HepG2 (cell line): ENCODE data around the gene TMEM108. TPM values are rescaled to one million over a fixed set of nuclear protein-coding genes. Genes with fewer than 3 reads are reported as not detected.
A peak's percentile ranks its signal among the peaks of the same experiment; 100 is the strongest.

ENCODE experiments used
- ATAC-seq: fragments of 200-7000 bp; cut with Tn5 transposase; 3 replicates; pipeline ENCODE4 v1.9.1; 2020; ENCODE audit warnings: mild to moderate bottlenecking, moderate library complexity
- BruUV-seq: library from RNA; stranded (reverse); fragments of 400-500 nt; replicated peaks from 2 replicates; lab custom pipeline; 2021; lab: Mats Ljungman, UMichigan
- CTCF ChIA-PET: fragments of 300-600 bp; formaldehyde crosslinking; extraction: SDS; loops from one replicate; lab custom pipeline; 2021; ENCODE audit warnings: low total read pairs, inconsistent platforms, low intra/inter-chr PET ratio; lab: Yijun Ruan, JAX
- POLR2A ChIA-PET: fragments of 350-600 bp; sonication (Branson Sonifier 250); formaldehyde crosslinking; loops from one replicate; lab custom pipeline; 2020; ENCODE audit warnings: antibody characterized with exemption, inconsistent platforms; lab: Yijun Ruan, JAX
- DNase-seq: peaks from one replicate; pipeline ENCODE4 v3.0.0-alpha.2; 2015; ENCODE audit warnings: low spot score
- FAIRE-seq: peaks from 3 replicates; lab custom pipeline; 2011; peaks lifted over from hg19 to GRCh38; lab: Jason Lieb, UNC
- H2AFZ ChIP-seq: one replicate; pipeline ENCODE4 v1.6.1; 2011; ENCODE audit warnings: low read length, inconsistent platforms
- H3K27ac ChIP-seq: fragments of 300-600 bp; 3 replicates; pipeline ENCODE4 v1.8.0; 2011; ENCODE audit warnings: mixed run types, mild to moderate bottlenecking, mixed read lengths, low read length, inconsistent platforms; ENCODE audit not compliant: insufficient read depth; ENCODE audit errors: extremely low read length
- H3K27me3 ChIP-seq, 2 experiments: fragments of 200-600 bp in 1 of 2; 2 replicates in 1 of 2; 3 replicates in 1 of 2; pipeline versions ENCODE4 v1.6.0 to v1.8.0; 2011; ENCODE audit warnings: low read length in 2 of 2, mild to moderate bottlenecking in 2 of 2, moderate library complexity in 2 of 2, inconsistent platforms in 1 of 2; ENCODE audit not compliant: insufficient read depth in 2 of 2, control insufficient read depth in 1 of 2
- H3K36me3 ChIP-seq, 2 experiments: fragments of 200-600 bp in 1 of 2; replicated peaks in 1 of 2; 2 replicates in 1 of 2; 3 replicates in 1 of 2; pipeline versions ENCODE4 v1.5.1 to v1.8.0; 2011; ENCODE audit warnings: low read length in 2 of 2, inconsistent platforms in 1 of 2; ENCODE audit not compliant: insufficient read depth in 2 of 2, control insufficient read depth in 1 of 2
- H3K4me1 ChIP-seq: 2 replicates; pipeline ENCODE4 v1.5.1; 2012; ENCODE audit warnings: low read length, inconsistent platforms; ENCODE audit not compliant: insufficient read depth
- H3K4me2 ChIP-seq: 2 replicates; pipeline ENCODE4 v1.6.0; 2011; ENCODE audit warnings: low read depth, low read length, inconsistent platforms
- H3K4me3 ChIP-seq, 3 experiments: fragments of 200-600 bp in 1 of 3; sonication (generic), shearing (Covaris generic) in 1 of 3; replicated peaks in 1 of 3; 2 replicates each; pipeline ENCODE4 v1.5.1; 2011 to 2016; ENCODE audit warnings: low read length in 3 of 3, inconsistent platforms in 2 of 3, low read depth in 2 of 3, mild to moderate bottlenecking in 2 of 3, control low read depth in 1 of 3, mixed read lengths in 1 of 3; ENCODE audit not compliant: insufficient read depth in 1 of 3
- H3K79me2 ChIP-seq: one replicate; pipeline ENCODE4 v1.6.1; 2011; ENCODE audit warnings: low read length, inconsistent platforms; ENCODE audit not compliant: insufficient read depth
- H3K9ac ChIP-seq: 2 replicates; pipeline ENCODE4 v1.6.0; 2011; ENCODE audit warnings: mild to moderate bottlenecking, low read depth, low read length, inconsistent platforms; ENCODE audit not compliant: insufficient read depth
- H3K9me3 ChIP-seq: 2 replicates; pipeline ENCODE4 v1.5.1; 2012; ENCODE audit warnings: mild to moderate bottlenecking, low read length
- H4K20me1 ChIP-seq: 2 replicates; pipeline ENCODE4 v1.6.0; 2011; ENCODE audit warnings: inconsistent platforms, mild to moderate bottlenecking, low read length, moderate library complexity; ENCODE audit not compliant: insufficient read depth
- ARID2 ChIP-seq: sonication (generic); formaldehyde crosslinking; IDR thresholded peaks from 2 replicates; pipeline ENCODE4 v1.8.1; 2022; ENCODE audit warnings: mild to moderate bottlenecking, missing genetic modification reagents, borderline replicate concordance
- ATAD3A ChIP-seq: sonication (generic); formaldehyde crosslinking; IDR thresholded peaks from 2 replicates; pipeline ENCODE4 v1.4.0; 2020; ENCODE audit warnings: missing genetic modification reagents
- ATRX ChIP-seq: sonication (generic); formaldehyde crosslinking; IDR thresholded peaks from 2 replicates; pipeline ENCODE4 v1.4.0; 2020; ENCODE audit warnings: missing genetic modification reagents, borderline replicate concordance
- CSRNP1 ChIP-seq: sonication (generic); formaldehyde crosslinking; IDR thresholded peaks from 2 replicates; pipeline ENCODE4 v1.8.1; 2023; ENCODE audit warnings: mild to moderate bottlenecking, missing genetic modification reagents
- DMTF1 ChIP-seq: sonication (generic); formaldehyde crosslinking; IDR thresholded peaks from 2 replicates; pipeline ENCODE4 v1.4.0; 2020; ENCODE audit warnings: mild to moderate bottlenecking, missing genetic modification reagents
- HOMEZ ChIP-seq: IDR thresholded peaks from 2 replicates; pipeline ENCODE4 v1.6.1; 2016; ENCODE audit warnings: low read depth
- HOXA7 ChIP-seq: sonication (generic); formaldehyde crosslinking; IDR thresholded peaks from 2 replicates; pipeline ENCODE4 v1.8.1; 2022; ENCODE audit warnings: mild to moderate bottlenecking, missing genetic modification reagents, moderate library complexity
- MAFF ChIP-seq: IDR thresholded peaks from 2 replicates; pipeline ENCODE4 v1.6.1; 2011; ENCODE audit warnings: low read depth, low read length, improper control_type of control experiment
- MAFG ChIP-seq: sonication (generic); formaldehyde crosslinking; IDR thresholded peaks from 2 replicates; pipeline ENCODE4 v1.5.1; 2020; ENCODE audit warnings: mild to moderate bottlenecking, missing genetic modification reagents
- MAFK ChIP-seq, 2 experiments: IDR thresholded peaks in 1 of 2; conservative IDR thresholded peaks in 1 of 2; 2 replicates each; pipeline ENCODE4 v1.6.1; 2011; ENCODE audit warnings: improper control_type of control experiment in 2 of 2, low read length in 2 of 2
- MXD1 ChIP-seq: sonication (generic); formaldehyde crosslinking; IDR thresholded peaks from 2 replicates; pipeline ENCODE4 v1.4.0; 2020; ENCODE audit warnings: mild to moderate bottlenecking, missing genetic modification reagents
- MXD3 ChIP-seq: IDR thresholded peaks from 2 replicates; pipeline ENCODE4 v1.6.1; 2016; ENCODE audit warnings: mild to moderate bottlenecking, missing biosample characterization, missing genetic modification reagents
- PITX1 ChIP-seq: sonication (generic); formaldehyde crosslinking; IDR thresholded peaks from 2 replicates; pipeline ENCODE4 v1.5.1; 2020; ENCODE audit warnings: mild to moderate bottlenecking, missing genetic modification reagents
- POLR2AphosphoS5 ChIP-seq: IDR thresholded peaks from 2 replicates; pipeline ENCODE4 v1.6.1; 2012; ENCODE audit warnings: low read depth, low read length
- TP53 ChIP-seq: sonication (generic); formaldehyde crosslinking; conservative IDR thresholded peaks from 2 replicates; pipeline ENCODE4 v1.4.0; 2020; ENCODE audit warnings: missing genetic modification reagents
- ZBTB26 ChIP-seq: IDR thresholded peaks from 2 replicates; pipeline ENCODE4 v1.6.1; 2016; ENCODE audit warnings: missing compliant biosample characterization, missing genetic modification reagents, borderline replicate concordance
- ZNF24 ChIP-seq: fragments of 450-650 bp; IDR thresholded peaks from 2 replicates; pipeline ENCODE4 v1.6.1; 2017; ENCODE audit warnings: antibody characterized with exemption, mild to moderate bottlenecking
- ZNF296 ChIP-seq: sonication (generic); formaldehyde crosslinking; conservative IDR thresholded peaks from 2 replicates; pipeline ENCODE4 v1.5.0; 2020; ENCODE audit warnings: mild to moderate bottlenecking, missing genetic modification reagents
- ZNF598 ChIP-seq: sonication (generic); formaldehyde crosslinking; IDR thresholded peaks from 2 replicates; pipeline ENCODE4 v1.5.1; 2020; ENCODE audit warnings: mild to moderate bottlenecking, missing genetic modification reagents, borderline replicate concordance
- WGBS: methylation state at CpG from one replicate; pipeline ENCODE4 v1.1.6; 2017; ENCODE audit warnings: low lambda C conversion rate; 5-methylcytosine and 5-hydroxymethylcytosine counted together
- in situ Hi-C: cut with HindIII; loops from 2 replicates; pipeline ENCODE4 v1.10.0; 2017; ENCODE audit warnings: low pct_unique_long_range_greater_than_20kb; ENCODE audit not compliant: extremely low pct_ligation_motif_present
- intact Hi-C: fragments of 100-400 bp; cut with micrococcal nuclease; formaldehyde crosslinking; loops from one replicate; pipeline ENCODE4 v1.10.0; 2022; ENCODE audit not compliant: unreplicated experiment
- polyA plus RNA-seq, 8 experiments: library from polyadenylated mRNA; depleted of rRNA in 3 of 8; stranded (reverse) in 7 of 8; unstranded in 1 of 8; fragments of >200 nt; fragmentation: Illumina TruSeq in 4 of 8; extraction: Trizol in 4 of 8; gene quantifications; 2 replicates each; pipeline versions ENCODE4 v1.2.1 to v1.2.3, GENCODE V29; 2011 to 2016; ENCODE audit warnings: low read depth in 4 of 8, missing spikeins in 1 of 8, mixed read lengths in 1 of 8; ENCODE audit not compliant: insufficient read depth in 1 of 8
- total RNA-seq, 5 experiments: library from RNA; depleted of rRNA; stranded (reverse); fragments of >200 nt; fragmentation: Illumina TruSeq; extraction: Trizol; gene quantifications; 2 replicates each; pipeline ENCODE4 v1.2.3, GENCODE V29; 2016; ENCODE audit warnings: low read depth in 1 of 5

Gene TMEM108
- total and polyA plus RNA-seq, 2 of the 13 experiments (the other 11 are each of a cell fraction or from before 2014, with no cell fraction given): not detected

- Histone ChIP-seq H2AFZ (no peak overlapping the region), H3K27me3 (no peaks in the 10 kb centered on the region), H3K36me3 (no peaks in the 10 kb centered on the region), H3K4me2 (no peak overlapping the region), H3K4me3 (no peak overlapping the region), H3K27ac (no peak overlapping the region), H4K20me1 (no peaks in the 10 kb centered on the region), H3K79me2 (no peaks in the 10 kb centered on the region), H3K4me1 (no peaks in the 10 kb centered on the region), H3K9me3 (no peaks in the 10 kb centered on the region; the same call in 1 of the 2 replicates), H3K9ac (no peak overlapping the region)
- ChIA-PET CTCF (no interaction called here), POLR2A (no interaction called here)
- 0% methylated on average over 2 of the region's 2 CpGs for WGBS
- FAIRE-seq (no peak), DNase-seq (no peak), ATAC-seq (no peak)
- BruUV-seq: no TSS peak
- in situ Hi-C loops (no loop called here), intact Hi-C loops (no loop called here)
- no peak for TF ChIP-seq ARID2 (CRISPR knock-in tag)
- no peak for TF ChIP-seq DMTF1
- TF ChIP-seq ZNF598 (CRISPR knock-in tag): no peak
- TF ChIP-seq MAFG: peak; percentile 93
- TF ChIP-seq TP53 (CRISPR knock-in tag): no peak
- TF ChIP-seq ZNF24: no peak
- no peak for TF ChIP-seq MXD3
- TF ChIP-seq ZNF296 (CRISPR knock-in tag): no peak
- TF ChIP-seq POLR2AphosphoS5: no peak
- no peak for TF ChIP-seq ATRX (CRISPR knock-in tag)
- no peak for TF ChIP-seq HOMEZ (CRISPR knock-in tag)
- TF ChIP-seq MAFK (conservative IDR thresholded peaks at IDR 0.05 in 1 of 2, IDR thresholded peaks at IDR 0.05 in 1 of 2; ENCODE audit: low read length in 2 of 2): peak; percentile 100
- no peak for TF ChIP-seq ATAD3A (CRISPR knock-in tag)
- TF ChIP-seq HOXA7: no peak
- TF ChIP-seq ZBTB26 (CRISPR knock-in tag): no peak
- no peak for TF ChIP-seq CSRNP1 (CRISPR knock-in tag)
- no peak for TF ChIP-seq PITX1 (CRISPR knock-in tag)
- peak; percentile 100 for TF ChIP-seq MAFF
- no peak for TF ChIP-seq MXD1 (CRISPR knock-in tag)
Measured at GRCh38 chr3:133007601-133008000, 30.6 kb upstream of the TMEM108 start.
